Ovary (tissue), 3 donors: Measurements from ENCODE around the gene FGGY.

ENCODE experiments used
- POLR2A ChIP-seq: fragments of 450-650 bp; IDR thresholded peaks from one replicate; pipeline ENCODE4 v1.6.1; 2017; ENCODE audit warnings: antibody characterized with exemption, mild to moderate bottlenecking, moderate library complexity
- TF ChIP-seq, protein P1 (sequence below), 3 donors: fragments of 450-650 bp in 2 of 3; fragments of 200-600 bp in 1 of 3; IDR thresholded peaks; one replicate each; pipeline versions ENCODE4 v1.5.1 to v1.8.0; 2016 to 2022; ENCODE audit warnings: antibody characterized with exemption in 3 of 3, mild to moderate bottlenecking in 1 of 3
- donor health status: DM: no; HTN: no; CAD: no.

DNA sequence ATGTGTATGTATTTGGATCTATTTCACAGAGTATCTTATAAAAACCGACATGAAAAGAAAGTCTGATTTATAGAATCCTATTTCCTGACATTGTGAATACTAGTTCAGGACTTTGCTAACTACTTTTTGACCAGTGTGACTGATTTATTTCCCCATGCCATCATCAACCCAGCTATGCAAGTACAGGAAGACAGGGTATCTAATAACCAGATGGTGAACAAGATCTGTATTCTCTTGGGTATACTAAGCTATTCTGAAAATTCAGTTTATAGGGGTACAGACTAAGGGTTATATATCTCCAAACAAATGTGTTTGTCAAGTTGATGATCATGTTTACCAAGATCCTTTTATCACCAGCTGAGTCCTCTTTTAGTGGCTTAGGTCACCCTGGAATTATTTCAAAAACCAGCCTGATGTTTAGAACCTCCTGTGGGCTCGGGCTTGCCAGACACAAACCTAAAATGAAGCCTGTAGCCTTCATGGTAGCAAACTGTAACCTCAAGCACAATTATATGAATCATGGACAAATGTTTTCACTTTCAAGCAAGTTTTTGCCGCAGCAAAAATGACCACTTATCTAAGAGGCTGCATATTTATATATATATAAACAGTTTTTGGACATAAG is 185.1 kb downstream of the FGGY start:
- TF ChIP-seq, protein P1, sequence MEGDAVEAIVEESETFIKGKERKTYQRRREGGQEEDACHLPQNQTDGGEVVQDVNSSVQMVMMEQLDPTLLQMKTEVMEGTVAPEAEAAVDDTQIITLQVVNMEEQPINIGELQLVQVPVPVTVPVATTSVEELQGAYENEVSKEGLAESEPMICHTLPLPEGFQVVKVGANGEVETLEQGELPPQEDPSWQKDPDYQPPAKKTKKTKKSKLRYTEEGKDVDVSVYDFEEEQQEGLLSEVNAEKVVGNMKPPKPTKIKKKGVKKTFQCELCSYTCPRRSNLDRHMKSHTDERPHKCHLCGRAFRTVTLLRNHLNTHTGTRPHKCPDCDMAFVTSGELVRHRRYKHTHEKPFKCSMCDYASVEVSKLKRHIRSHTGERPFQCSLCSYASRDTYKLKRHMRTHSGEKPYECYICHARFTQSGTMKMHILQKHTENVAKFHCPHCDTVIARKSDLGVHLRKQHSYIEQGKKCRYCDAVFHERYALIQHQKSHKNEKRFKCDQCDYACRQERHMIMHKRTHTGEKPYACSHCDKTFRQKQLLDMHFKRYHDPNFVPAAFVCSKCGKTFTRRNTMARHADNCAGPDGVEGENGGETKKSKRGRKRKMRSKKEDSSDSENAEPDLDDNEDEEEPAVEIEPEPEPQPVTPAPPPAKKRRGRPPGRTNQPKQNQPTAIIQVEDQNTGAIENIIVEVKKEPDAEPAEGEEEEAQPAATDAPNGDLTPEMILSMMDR (IDR thresholded peaks at IDR 0.05) = no peak
- TF ChIP-seq POLR2A = no peak
